Measurements from ENCODE around the gene DPH6.

Gene DPH6

DNA sequence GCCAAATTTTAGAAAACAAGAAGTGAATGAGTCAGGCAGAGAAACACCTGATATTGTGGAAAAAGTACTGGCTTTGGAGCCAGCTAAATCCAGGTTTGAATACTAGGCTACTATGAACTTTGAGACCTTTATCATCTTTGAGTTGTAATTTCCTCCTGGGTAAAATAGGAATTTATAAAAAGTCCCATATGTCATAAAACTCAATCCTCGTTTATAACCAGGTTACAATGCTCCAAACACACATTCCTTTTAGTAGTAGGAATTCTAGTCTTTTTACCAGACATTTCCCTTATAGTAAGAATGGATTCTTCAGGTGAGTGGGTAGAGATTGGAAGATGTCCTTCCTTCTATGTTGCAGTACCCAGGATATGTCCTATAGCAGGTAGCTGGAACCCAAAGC lies 16.7 kb upstream of the DPH6 start:
- Histone ChIP-seq H4K8ac (ENCODE audit: low read length) (no peak overlapping the region), H3K4me3 (ENCODE audit: insufficient read depth in 1 of 2, low read depth in 1 of 2, low read length in 2 of 2) (no peak overlapping the region), H2BK15ac (ENCODE audit: low read depth, poor library complexity, severe bottlenecking) (no peak overlapping the region), H2BK120ac (ENCODE audit: low read depth, low read length) (no peak overlapping the region), H3K27me3 (ENCODE audit: control insufficient read depth in 1 of 2, insufficient read depth in 1 of 2, low read length in 2 of 2) (no peaks in the 10 kb centered on the region), H4K91ac (ENCODE audit: low read length) (no peak overlapping the region), H3K18ac (ENCODE audit: low read depth in 1 of 2, low read length in 2 of 2) (no peak overlapping the region), H3K36me3 (ENCODE audit: control insufficient read depth in 1 of 2, insufficient read depth in 2 of 2, low read depth in 1 of 2, low read length in 2 of 2) (no peaks in the 10 kb centered on the region), H3K4me1 (ENCODE audit: control insufficient read depth, insufficient read depth, low read depth, low read length) (no peaks in the 10 kb centered on the region), H2AFZ (ENCODE audit: low read depth, low read length) (no peak overlapping the region), H3K9ac (ENCODE audit: low read length) (no peak overlapping the region), H3K9me3 (ENCODE audit: control insufficient read depth, low read length) (no peaks in the 10 kb centered on the region), H2BK5ac (ENCODE audit: low read depth, low read length, poor library complexity, severe bottlenecking) (no peak overlapping the region), H2BK12ac (ENCODE audit: low read length in 2 of 2) (no peak overlapping the region), H3K23ac (ENCODE audit: low read length in 2 of 2) (no peak overlapping the region), H3K4ac (ENCODE audit: low read depth in 1 of 2, low read length in 2 of 2) (no peak overlapping the region), H3K14ac (ENCODE audit: low read length in 2 of 2) (no peak overlapping the region), H3K27ac (ENCODE audit: low read length, poor library complexity, severe bottlenecking) (no peak overlapping the region), H3K4me2 (ENCODE audit: low read length, poor library complexity, severe bottlenecking) (no peak overlapping the region), H2AK5ac (ENCODE audit: low read length, severe bottlenecking) (no peak overlapping the region), H3K79me1 (replicated peaks; ENCODE audit: low read length, poor library complexity, severe bottlenecking) (no peaks in the 10 kb centered on the region)
- no peak for DNase-seq
- no CpG with 5 or more reads among the region's 1 CpG for WGBS

GRCh38 chr15:35561308-35561707 lies 15.3 kb upstream of the DPH6 start:
- no peak overlapping the region for H3K18ac ChIP-seq (ENCODE audit: low read depth in 1 of 2, low read length in 2 of 2)
- no peaks in the 10 kb centered on the region for H3K79me1 ChIP-seq (replicated peaks; ENCODE audit: low read length, poor library complexity, severe bottlenecking)
- no peak overlapping the region for H2AFZ ChIP-seq (ENCODE audit: low read depth, low read length)
- H4K91ac ChIP-seq (ENCODE audit: low read length): no peak overlapping the region
- no peaks in the 10 kb centered on the region for H3K9me3 ChIP-seq (ENCODE audit: control insufficient read depth, low read length)
- H3K23ac ChIP-seq (ENCODE audit: low read length in 2 of 2): no peak overlapping the region
- H2BK15ac ChIP-seq (ENCODE audit: low read depth, poor library complexity, severe bottlenecking): no peak overlapping the region
- no CpG with 5 or more reads among the region's 1 CpG for WGBS
- no peak overlapping the region for H3K4me2 ChIP-seq (ENCODE audit: low read length, poor library complexity, severe bottlenecking)
- no peaks in the 10 kb centered on the region for H3K27me3 ChIP-seq (ENCODE audit: control insufficient read depth in 1 of 2, insufficient read depth in 1 of 2, low read length in 2 of 2)
- H3K4ac ChIP-seq (ENCODE audit: low read depth in 1 of 2, low read length in 2 of 2): no peak overlapping the region
- no peak overlapping the region for H2AK5ac ChIP-seq (ENCODE audit: low read length, severe bottlenecking)
- DNase-seq: no peak
- no peak overlapping the region for H3K14ac ChIP-seq (ENCODE audit: low read length in 2 of 2)
- H2BK5ac ChIP-seq (ENCODE audit: low read depth, low read length, poor library complexity, severe bottlenecking): no peak overlapping the region
- H3K4me1 ChIP-seq (ENCODE audit: control insufficient read depth, insufficient read depth, low read depth, low read length): no peaks in the 10 kb centered on the region
- no peak overlapping the region for H4K8ac ChIP-seq (ENCODE audit: low read length)
- no peaks in the 10 kb centered on the region for H3K36me3 ChIP-seq (ENCODE audit: control insufficient read depth in 1 of 2, insufficient read depth in 2 of 2, low read depth in 1 of 2, low read length in 2 of 2)
- no peak overlapping the region for H3K9ac ChIP-seq (ENCODE audit: low read length)
- H3K27ac ChIP-seq (ENCODE audit: low read length, poor library complexity, severe bottlenecking): no peak overlapping the region
- H3K4me3 ChIP-seq (ENCODE audit: insufficient read depth in 1 of 2, low read depth in 1 of 2, low read length in 2 of 2): no peak overlapping the region
- H2BK120ac ChIP-seq (ENCODE audit: low read depth, low read length): no peak overlapping the region
- no peak overlapping the region for H2BK12ac ChIP-seq (ENCODE audit: low read length in 2 of 2)

DNA sequence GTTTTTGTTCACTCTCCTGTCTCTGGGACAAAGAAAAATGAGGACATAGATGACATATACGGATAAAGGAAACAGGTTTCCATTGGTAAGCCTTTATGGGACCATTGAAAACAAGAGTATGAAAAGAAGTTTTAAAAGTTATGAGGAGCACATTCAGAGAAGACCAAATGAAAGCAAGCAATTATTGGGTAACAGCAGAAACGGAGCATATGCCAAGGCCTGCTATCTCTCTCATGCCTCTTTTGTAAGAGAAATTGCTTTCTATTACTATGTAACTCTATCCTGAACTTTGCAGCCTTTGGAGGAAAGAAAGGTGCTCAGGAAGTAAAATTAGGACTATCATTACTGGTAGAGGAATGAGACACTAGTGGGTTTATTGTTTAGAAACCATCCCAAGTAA lies 14.9 kb upstream of the DPH6 start:
- no peak for DNase-seq
- 97% methylated on average over 1 of the region's 2 CpGs for WGBS
- no peaks in the 10 kb centered on the region for H3K9me3 ChIP-seq (ENCODE audit: control insufficient read depth, low read length)

DNA sequence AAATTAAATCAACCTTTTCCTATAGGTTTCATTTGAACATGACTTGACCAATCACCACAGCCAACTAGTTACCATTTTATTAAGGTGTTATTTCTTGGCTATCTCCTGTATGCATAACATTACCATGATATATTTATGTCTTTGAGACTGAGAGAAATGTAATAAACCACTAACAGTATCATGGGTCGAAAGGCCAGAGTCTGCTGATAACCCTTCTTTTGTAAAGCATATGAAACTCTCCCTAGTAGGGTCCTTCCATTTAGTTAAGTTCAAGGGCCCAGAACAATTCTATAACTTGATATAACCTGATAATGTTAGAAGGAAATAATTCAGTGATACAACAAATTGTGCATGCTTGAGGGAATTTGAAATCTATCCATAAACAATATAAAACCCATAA lies 14.3 kb upstream of the DPH6 start:
- WGBS: no CpG with 5 or more reads among the region's 1 CpG
- no peak overlapping the region for H3K27ac ChIP-seq (ENCODE audit: low read length, poor library complexity, severe bottlenecking)

More for the DNA sequence above, 14.9 kb upstream of the DPH6 start:
- Histone ChIP-seq H3K79me1 (replicated peaks; ENCODE audit: low read length, poor library complexity, severe bottlenecking) (no peaks in the 10 kb centered on the region), H2BK120ac (ENCODE audit: low read depth, low read length) (no peak overlapping the region), H2AFZ (ENCODE audit: low read depth, low read length) (no peak overlapping the region), H2BK12ac (ENCODE audit: low read length in 2 of 2) (no peak overlapping the region), H2AK5ac (ENCODE audit: low read length, severe bottlenecking) (no peak overlapping the region), H2BK5ac (ENCODE audit: low read depth, low read length, poor library complexity, severe bottlenecking) (no peak overlapping the region), H3K23ac (ENCODE audit: low read length in 2 of 2) (no peak overlapping the region), H3K9ac (ENCODE audit: low read length) (no peak overlapping the region), H3K27me3 (ENCODE audit: control insufficient read depth in 1 of 2, insufficient read depth in 1 of 2, low read length in 2 of 2) (no peaks in the 10 kb centered on the region), H3K4me2 (ENCODE audit: low read length, poor library complexity, severe bottlenecking) (no peak overlapping the region), H3K4ac (ENCODE audit: low read depth in 1 of 2, low read length in 2 of 2) (no peak overlapping the region), H4K8ac (ENCODE audit: low read length) (no peak overlapping the region), H3K18ac (ENCODE audit: low read depth in 1 of 2, low read length in 2 of 2) (no peak overlapping the region), H2BK15ac (ENCODE audit: low read depth, poor library complexity, severe bottlenecking) (no peak overlapping the region), H3K4me1 (ENCODE audit: control insufficient read depth, insufficient read depth, low read depth, low read length) (no peaks in the 10 kb centered on the region), H3K36me3 (ENCODE audit: control insufficient read depth in 1 of 2, insufficient read depth in 2 of 2, low read depth in 1 of 2, low read length in 2 of 2) (no peaks in the 10 kb centered on the region), H3K14ac (ENCODE audit: low read length in 2 of 2) (no peak overlapping the region), H3K4me3 (ENCODE audit: insufficient read depth in 1 of 2, low read depth in 1 of 2, low read length in 2 of 2) (no peak overlapping the region), H3K27ac (ENCODE audit: low read length, poor library complexity, severe bottlenecking) (no peak overlapping the region), H4K91ac (ENCODE audit: low read length) (no peak overlapping the region)

More for the DNA sequence above, 14.3 kb upstream of the DPH6 start:
- no peak overlapping the region for H4K91ac ChIP-seq (ENCODE audit: low read length)
- H3K36me3 ChIP-seq (ENCODE audit: control insufficient read depth in 1 of 2, insufficient read depth in 2 of 2, low read depth in 1 of 2, low read length in 2 of 2): no peaks in the 10 kb centered on the region
- H3K23ac ChIP-seq (ENCODE audit: low read length in 2 of 2): no peak overlapping the region
- no peaks in the 10 kb centered on the region for H3K27me3 ChIP-seq (ENCODE audit: control insufficient read depth in 1 of 2, insufficient read depth in 1 of 2, low read length in 2 of 2)
- H3K4me3 ChIP-seq (ENCODE audit: insufficient read depth in 1 of 2, low read depth in 1 of 2, low read length in 2 of 2): no peak overlapping the region
- H3K4ac ChIP-seq (ENCODE audit: low read depth in 1 of 2, low read length in 2 of 2): no peak overlapping the region
- H3K9me3 ChIP-seq (ENCODE audit: control insufficient read depth, low read length): no peaks in the 10 kb centered on the region
- no peak overlapping the region for H3K4me2 ChIP-seq (ENCODE audit: low read length, poor library complexity, severe bottlenecking)
- H2BK5ac ChIP-seq (ENCODE audit: low read depth, low read length, poor library complexity, severe bottlenecking): no peak overlapping the region
- no peak overlapping the region for H3K18ac ChIP-seq (ENCODE audit: low read depth in 1 of 2, low read length in 2 of 2)
- H3K9ac ChIP-seq (ENCODE audit: low read length): no peak overlapping the region
- no peaks in the 10 kb centered on the region for H3K79me1 ChIP-seq (replicated peaks; ENCODE audit: low read length, poor library complexity, severe bottlenecking)
- no peak overlapping the region for H2BK15ac ChIP-seq (ENCODE audit: low read depth, poor library complexity, severe bottlenecking)
- H3K14ac ChIP-seq (ENCODE audit: low read length in 2 of 2): no peak overlapping the region
- no peak overlapping the region for H2AK5ac ChIP-seq (ENCODE audit: low read length, severe bottlenecking)
- H2BK12ac ChIP-seq (ENCODE audit: low read length in 2 of 2): no peak overlapping the region
- H2BK120ac ChIP-seq (ENCODE audit: low read depth, low read length): no peak overlapping the region
- H2AFZ ChIP-seq (ENCODE audit: low read depth, low read length): no peak overlapping the region
- no peak for DNase-seq
- no peak overlapping the region for H4K8ac ChIP-seq (ENCODE audit: low read length)
- no peaks in the 10 kb centered on the region for H3K4me1 ChIP-seq (ENCODE audit: control insufficient read depth, insufficient read depth, low read depth, low read length)
